Heart left ventricle (tissue), 16 donors: ENCODE data around the gene MACROH2A2. TPM values are rescaled to one million over a fixed set of nuclear protein-coding genes. Genes with fewer than 3 reads are reported as not detected.

Source experiments
- ATAC-seq, 4 donors: fragments of 200-7000 bp; cut with Tn5 transposase; one replicate each; pipeline ENCODE4 v1.9.1; 2020 to 2022; ENCODE audit warnings: moderate library complexity in 4 of 4, mild to moderate bottlenecking in 3 of 4, moderate number of reproducible peaks in 1 of 4
- DNase-seq, 5 donors: peaks; one replicate each; pipeline ENCODE4 v3.0.0-alpha.2; 2020
- H3K27ac ChIP-seq, 12 donors: fragments of 200-600 bp; sonication (generic) in 4 of 12; one replicate each; pipeline versions ENCODE4 v1.5.0 to v1.8.0; 2016 to 2022; ENCODE audit warnings: mild to moderate bottlenecking in 2 of 12
- H3K27me3 ChIP-seq, 9 donors: fragments of 200-600 bp; sonication (generic) in 2 of 9; one replicate each; pipeline versions ENCODE4 v1.5.1 to v1.8.0; 2016 to 2022; ENCODE audit warnings: mild to moderate bottlenecking in 3 of 9
- H3K36me3 ChIP-seq, 9 donors: fragments of 200-600 bp; sonication (generic) in 2 of 9; one replicate each; pipeline versions ENCODE4 v1.5.0 to v1.8.0; 2018 to 2022; ENCODE audit warnings: mild to moderate bottlenecking in 2 of 9
- H3K4me1 ChIP-seq, 12 donors: fragments of 200-600 bp; sonication (generic) in 4 of 12; one replicate each; pipeline versions ENCODE4 v1.5.0 to v1.8.0; 2016 to 2022; ENCODE audit warnings: mild to moderate bottlenecking in 3 of 12
- H3K4me3 ChIP-seq, 12 donors: fragments of 200-600 bp; sonication (generic) in 4 of 12; one replicate each; pipeline versions ENCODE4 v1.5.0 to v1.8.0; 2017 to 2022; ENCODE audit warnings: mild to moderate bottlenecking in 9 of 12, moderate library complexity in 4 of 12
- H3K9me3 ChIP-seq, 12 donors: fragments of 200-600 bp; sonication (generic) in 4 of 12; one replicate each; pipeline versions ENCODE4 v1.5.0 to v1.8.0; 2016 to 2022; ENCODE audit warnings: mild to moderate bottlenecking in 1 of 12
- CTCF ChIP-seq, 12 donors: fragments of 200-600 bp; sonication (generic) in 4 of 12; IDR thresholded peaks; one replicate each; pipeline versions ENCODE4 v1.5.0 to v1.8.0; 2018 to 2022; ENCODE audit warnings: antibody characterized with exemption in 12 of 12, mild to moderate bottlenecking in 5 of 12
- POLR2A ChIP-seq, 2 donors: fragments of 450-650 bp; IDR thresholded peaks; one replicate each; pipeline ENCODE4 v1.6.1; 2017; ENCODE audit warnings: antibody characterized with exemption in 2 of 2, mild to moderate bottlenecking in 2 of 2, moderate library complexity in 2 of 2
- whole genome bisulfite sequencing, 4 donors: extraction: QIAGEN DNeasy Blood & Tissue Kit in 2 of 4; methylation state at CpG; one replicate each; pipeline versions ENCODE4 v1.1.5 to v1.1.7; 2013 to 2018; 5-methylcytosine and 5-hydroxymethylcytosine counted together
- intact Hi-C, 10 donors: fragments of 100-400 bp; cut with DNase I; formaldehyde crosslinking; loops; one replicate each; pipeline versions ENCODE4 v1.11.1 to v1.14.2; 2022
- polyA plus RNA-seq, 2 donors: library from polyadenylated mRNA; stranded (reverse); fragments of 200-250 nt; gene quantifications; one replicate each; pipeline ENCODE4 v1.2.3, GENCODE V29; 2013
- total RNA-seq, 9 donors: library from RNA; depleted of rRNA in 2 of 9; stranded (reverse); fragments of >200 nt in 2 of 9; fragmentation: NEBNext Ultra II Directional in 3 of 9; extraction: Animal tissue kit (Norgen Biotek cat#: 25700) in 3 of 9; gene quantifications; one replicate each; pipeline versions ENCODE4 v1.1.0 to v1.2.4, GENCODE V29; 2016 to 2023
- donor health status: ischemic (EF 13 %, LVEDD 7.1; RV severe dilation, severe dysfunction).
- donor health status: healthy with polysubstance abuse.
- donor health status: DM: no; HTN: yes; CAD: no.
- donor health status: DM: no; HTN: no; CAD: no.
- donor health status: ischemic (EF 25% LVEDD 6.9; RV normal size, moderate dysfunction).
- donor health status: ischemic (EF 25% LVEDD 5.7; RV mildly dilated, moderate dysfunction).
- donor health status: healthy.
- donor health status: DM: yes; HTN: yes; CAD: no.
- donor health status: ischemic (EF 35%, LVEDD 5.7; RV mildly dilated, moderate dysfunction).
- donor health status: nonischemic (EF 11% LVEDD 7.7; RV severe dilation, severe dysfunction).
- donor health status: DM: yes; HTN: yes; CAD: no.
- donor health status: PGD.
- donor health status: ischemic (EF 29% LVEDD 5.4; RV normal size, mild dysfunction).
- donor health status: nonischemic (EF 23%, LVEDD 6.1; RV moderate dilation, normal function).

MACROH2A2 gene
- total and polyA plus RNA-seq, 11 donors, result 11.8 to 21.3 (median 13.3) TPM

- intact Hi-C loops, result no loop called here
Observed at GRCh38 chr10:70132098-70133029, 79.7 kb downstream of the MACROH2A2 start, which contains the start of gene AIFM2. AIFM2 (minus strand) TSS chr10:70132825; CDS start chr10:70124084, 8,741 bp downstream.

GRCh38 chr10:70135046-70135445 is 82.4 kb downstream of the MACROH2A2 start:
- DNase-seq, result no peak
- WGBS, 4 donors, result 83 to 97% (median 91%) methylated on average over 3 of the region's 3 CpGs
- H3K27me3 ChIP-seq, result no peaks in the 10 kb centered on the region
- H3K4me3 ChIP-seq, result no peak overlapping the region
- H3K9me3 ChIP-seq, result no peaks in the 10 kb centered on the region
- TF ChIP-seq POLR2A (IDR thresholded peaks at IDR 0.05), result no peak
- intact Hi-C loops, result no loop called here
- ATAC-seq, result no peak
- peaks cover 0 to 12% (median 6%) of the 10 kb centered on the region in 9 donors for H3K36me3 ChIP-seq
- H3K27ac ChIP-seq, result no peak overlapping the region
- peaks cover 0 to 28% (median 19%) of the 10 kb centered on the region in 12 donors for H3K4me1 ChIP-seq

More at GRCh38 chr10:70132098-70133029, 79.7 kb downstream of the MACROH2A2 start, which contains the start of gene AIFM2:
- TF ChIP-seq CTCF (IDR thresholded peaks at IDR 0.05), result peak in 3 of 12 donors; percentile 13 to 24 (median 18)
- TF ChIP-seq POLR2A (IDR thresholded peaks at IDR 0.05), result peak in 1 of 2 donors; percentile 58
- H3K9me3 ChIP-seq, result no peaks in the 10 kb centered on the region
- DNase-seq (peak; percentile 76 to 91 (median 86)), ATAC-seq (peak; percentile 46 to 93 (median 86))
- WGBS, 4 donors, result 3 to 15% (median 4%) methylated on average over 22 to 80 of the region's 80 CpGs
- H3K4me1 ChIP-seq, result peaks cover 0 to 28% (median 19%) of the 10 kb centered on the region in 12 donors
- H3K27ac ChIP-seq, result peak within 1 kb of the TSS; percentile 55 to 92 (median 85)
- no peaks in the 10 kb centered on the region for H3K27me3 ChIP-seq
- peaks cover 0 to 10% (median 3%) of the 10 kb centered on the region in 9 donors for H3K36me3 ChIP-seq
- H3K4me3 ChIP-seq, result peak within 1 kb of the TSS; percentile 59 to 91 (median 78)

DNA sequence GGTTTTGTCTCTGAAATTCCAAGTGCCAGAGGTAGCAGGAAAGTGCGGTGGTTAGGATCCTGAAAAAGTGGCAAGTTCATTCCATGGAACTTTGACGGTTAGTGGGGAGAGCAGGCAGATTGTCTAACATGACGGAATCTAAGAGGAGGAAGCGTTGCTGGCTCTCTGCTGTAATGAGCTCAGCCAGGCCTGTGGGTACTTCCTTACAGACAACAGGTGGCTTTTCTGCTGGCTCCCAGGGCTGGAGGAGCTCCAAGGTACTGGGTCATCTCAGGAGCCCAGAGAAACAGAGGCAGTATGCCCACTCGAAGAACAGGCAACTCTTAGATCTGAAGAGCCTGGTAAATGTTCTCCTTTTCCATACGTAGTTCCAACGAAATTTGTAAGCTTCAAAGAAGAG is 83.0 kb downstream of the MACROH2A2 start:
- intact Hi-C loops, result no loop called here
- peaks cover 0 to 25% (median 16%) of the 10 kb centered on the region in 12 donors for H3K4me1 ChIP-seq
- DNase-seq (peak in 1 of 5 donors; percentile 11), ATAC-seq (no peak)
- H3K27me3 ChIP-seq, result no peaks in the 10 kb centered on the region
- peaks cover 0 to 12% (median 6%) of the 10 kb centered on the region in 9 donors for H3K36me3 ChIP-seq
- 77 to 90% (median 80%) methylated on average over 7 of the region's 7 CpGs for WGBS, 4 donors
- H3K27ac ChIP-seq, result no peak overlapping the region
- no peaks in the 10 kb centered on the region for H3K9me3 ChIP-seq
- no peak overlapping the region for H3K4me3 ChIP-seq
- TF ChIP-seq POLR2A (IDR thresholded peaks at IDR 0.05), result no peak
- no peak for TF ChIP-seq CTCF (IDR thresholded peaks at IDR 0.05)

DNA sequence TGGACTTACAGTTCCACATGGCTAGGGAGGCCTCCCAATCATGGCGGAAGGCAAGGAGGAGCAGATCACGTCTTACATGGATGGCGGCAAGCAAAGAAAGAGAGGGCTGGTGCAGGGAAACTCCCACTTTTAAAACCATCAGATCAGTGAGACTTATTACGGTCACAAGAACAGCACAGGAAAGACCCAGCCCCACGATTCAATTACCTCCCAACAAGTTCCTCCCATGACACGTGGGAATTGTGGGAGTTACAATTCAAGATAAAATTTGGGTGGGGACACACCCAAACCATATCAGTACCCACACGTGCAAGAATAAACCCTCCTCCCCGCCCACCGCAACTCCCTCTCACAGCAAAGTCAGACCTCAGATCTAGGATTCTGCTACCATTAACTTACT is 84.5 kb downstream of the MACROH2A2 start:
- DNase-seq (no peak), ATAC-seq (no peak)
- no peak overlapping the region for H3K4me3 ChIP-seq
- H3K36me3 ChIP-seq, result peaks cover 0 to 16% (median 6%) of the 10 kb centered on the region in 9 donors
- H3K27me3 ChIP-seq, result no peaks in the 10 kb centered on the region
- peaks cover 0 to 11% (median 4%) of the 10 kb centered on the region in 12 donors for H3K4me1 ChIP-seq
- TF ChIP-seq POLR2A (IDR thresholded peaks at IDR 0.05), result no peak
- no peak for TF ChIP-seq CTCF (IDR thresholded peaks at IDR 0.05)
- 71 to 88% (median 82%) methylated on average over 9 of the region's 9 CpGs for WGBS, 4 donors
- no peak overlapping the region for H3K27ac ChIP-seq
- H3K9me3 ChIP-seq, result no peaks in the 10 kb centered on the region
- intact Hi-C loops, result no loop called here
